Activated CD8-positive, alpha-beta memory T cell treated with anti-CD3 and anti-CD28 coated beads for 24 hours (primary cell): ENCODE measurements around the gene PIAS3.

ENCODE experiments used
- DNase-seq: peaks from one replicate; pipeline ENCODE4 v3.0.0-alpha.2; 2020

PIAS3 gene

DNA sequence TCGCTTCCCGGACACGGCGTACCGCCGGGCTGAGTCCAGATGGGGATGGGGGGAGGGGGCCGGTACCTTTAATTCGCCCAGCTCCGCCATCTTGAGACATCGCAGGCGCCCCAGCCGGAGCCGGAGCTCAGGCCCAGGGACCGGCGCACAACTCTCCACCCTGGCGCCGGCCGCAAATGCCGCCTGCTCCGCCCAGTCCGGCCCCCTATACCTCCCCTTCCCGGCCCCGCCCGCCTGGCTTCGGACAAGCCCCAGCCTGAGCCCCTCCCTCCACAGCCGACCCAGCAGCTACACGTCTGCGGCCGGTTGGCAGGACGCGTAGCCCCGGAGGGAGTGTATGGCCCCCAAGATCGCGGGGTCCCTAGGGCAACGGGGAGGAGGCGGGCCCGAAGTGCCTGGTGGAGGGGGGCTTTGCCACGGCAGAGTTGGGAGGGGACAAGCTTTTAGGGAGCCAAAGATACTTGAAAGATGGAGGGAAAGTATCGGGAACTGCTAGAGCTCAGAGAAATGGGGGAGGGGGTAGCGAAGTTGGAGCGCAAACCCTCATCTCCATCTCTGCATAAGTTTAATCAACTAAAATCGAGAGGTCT, at the start of gene PIAS3:
Gene PIAS3, minus strand, starts transcription at position 181 of the 590 bp plus-strand sequence. Its CDS starts 91 bp downstream, at position 90.
- peak; percentile 94 for DNase-seq

- no peak for DNase-seq
Measured at GRCh38 chr1:145908653-145909052, 49.8 kb upstream of the PIAS3 start.

DNA sequence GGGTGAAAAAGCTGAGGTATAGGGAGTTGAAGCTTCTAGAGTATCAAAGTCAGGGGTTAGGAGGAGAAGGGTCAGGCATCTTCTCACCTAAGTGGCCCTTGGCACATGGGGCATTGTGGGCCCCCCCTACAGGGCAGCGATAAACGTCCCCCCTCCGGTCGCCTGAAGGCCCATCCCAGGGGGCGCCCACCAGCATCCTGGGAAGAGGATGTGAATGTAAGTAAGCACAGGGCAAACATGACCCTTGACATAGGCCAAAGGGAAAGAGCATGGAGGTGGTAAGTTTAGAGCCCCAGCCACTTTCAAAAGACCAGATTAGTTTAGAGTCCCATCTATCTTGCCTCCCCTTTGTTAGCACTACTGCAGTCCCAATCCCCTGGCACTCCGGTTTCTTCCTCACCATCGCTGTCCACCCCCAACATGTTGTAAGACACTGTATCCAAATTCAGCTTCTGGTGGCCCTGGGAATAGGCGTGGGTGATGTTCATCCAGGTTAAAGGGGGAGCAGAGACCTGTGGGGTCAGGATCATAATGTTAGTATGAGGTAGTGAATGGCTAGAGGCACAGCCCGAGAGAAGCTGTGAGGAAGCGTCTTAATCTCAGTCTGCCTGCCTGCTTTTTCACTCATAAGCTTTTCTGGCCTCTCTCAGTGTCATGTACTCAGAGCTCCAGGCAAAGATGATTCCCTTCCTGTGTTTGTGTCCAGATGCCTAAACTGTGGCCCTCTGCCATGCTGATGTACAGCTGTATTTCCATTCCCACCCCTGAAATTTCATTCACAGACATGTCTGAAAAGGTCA, 48.3 kb upstream of the PIAS3 start:
- DNase-seq = no peak

DNA sequence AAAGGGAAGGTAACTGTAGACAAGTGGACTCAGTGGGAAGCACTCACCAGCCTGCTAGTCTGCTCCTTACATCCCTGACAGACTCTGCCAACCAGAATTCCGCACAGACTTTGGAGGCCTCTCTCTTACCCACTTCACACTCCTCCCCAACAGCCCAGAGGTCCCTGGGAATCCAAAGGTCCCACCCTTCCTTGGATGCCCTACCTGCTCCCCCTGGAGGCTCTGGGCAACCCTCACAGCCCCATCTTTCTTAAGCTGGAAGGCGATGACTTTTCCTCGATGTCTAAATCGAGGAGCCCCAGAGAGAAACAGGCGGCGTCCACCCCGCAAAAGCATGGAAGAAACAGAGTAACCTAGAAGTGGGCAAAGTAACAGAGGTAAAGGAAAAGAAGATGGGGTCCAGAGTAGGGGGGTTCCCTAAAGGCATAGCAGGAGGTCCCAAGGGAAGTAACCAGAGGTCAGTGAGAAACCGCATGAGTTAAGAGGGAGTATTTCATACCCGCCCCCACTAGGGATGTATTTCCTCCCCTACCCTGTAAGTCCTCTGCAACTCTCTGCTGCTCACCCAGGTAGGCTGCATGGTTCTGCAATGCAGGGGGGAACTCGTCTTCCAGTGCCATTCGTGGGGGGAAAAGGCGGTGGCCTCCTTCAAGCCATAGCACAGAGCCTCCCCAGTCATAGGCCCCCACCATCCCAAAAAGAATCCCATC, 42.6 kb upstream of the PIAS3 start:
- DNase-seq = no peak

DNA sequence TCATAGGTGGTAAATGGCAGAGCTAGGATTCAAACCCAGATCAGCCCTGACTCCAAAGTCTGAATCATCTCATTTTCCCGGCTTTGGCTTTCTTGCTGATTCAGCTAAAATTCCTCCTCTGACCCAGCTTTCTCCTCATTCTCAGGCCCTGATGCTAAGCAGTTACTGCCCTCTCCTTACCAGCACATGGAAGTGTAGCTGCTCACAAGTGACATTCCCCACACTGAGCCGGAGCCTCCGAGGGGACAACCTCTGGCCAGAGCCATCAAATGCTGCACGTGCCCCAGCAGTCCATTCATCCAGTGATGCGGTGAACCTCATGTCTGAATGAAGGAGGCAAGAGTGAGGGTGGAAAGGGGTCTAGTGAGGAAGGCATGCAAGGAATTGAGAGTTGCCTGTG, 39.9 kb upstream of the PIAS3 start:
- no peak for DNase-seq

- no peak for DNase-seq
Measured at GRCh38 chr1:145897969-145898368, 39.1 kb upstream of the PIAS3 start.

DNA sequence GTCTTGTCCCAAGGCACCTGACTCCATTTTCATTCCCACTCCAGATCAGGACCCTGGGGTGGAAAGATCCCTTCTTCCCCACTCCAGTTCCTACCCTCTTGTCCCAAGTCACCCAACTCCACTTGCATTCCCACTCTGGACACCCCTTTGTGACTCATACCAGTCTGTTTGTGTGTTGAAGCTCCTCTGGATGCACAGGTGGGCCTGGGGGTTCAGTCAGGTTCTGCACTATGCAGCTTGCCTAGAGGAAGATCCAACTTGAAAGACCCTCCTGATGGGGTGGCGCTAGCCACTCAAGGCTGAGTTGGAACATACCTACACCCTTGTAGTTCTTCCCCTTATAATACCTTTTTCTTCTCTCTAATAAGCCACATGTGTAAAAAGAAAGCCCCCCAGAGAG, 36.6 kb upstream of the PIAS3 start:
- no peak for DNase-seq

GRCh38 chr1:145893306-145894055, 34.6 kb upstream of the PIAS3 start:
- no peak for DNase-seq

DNA sequence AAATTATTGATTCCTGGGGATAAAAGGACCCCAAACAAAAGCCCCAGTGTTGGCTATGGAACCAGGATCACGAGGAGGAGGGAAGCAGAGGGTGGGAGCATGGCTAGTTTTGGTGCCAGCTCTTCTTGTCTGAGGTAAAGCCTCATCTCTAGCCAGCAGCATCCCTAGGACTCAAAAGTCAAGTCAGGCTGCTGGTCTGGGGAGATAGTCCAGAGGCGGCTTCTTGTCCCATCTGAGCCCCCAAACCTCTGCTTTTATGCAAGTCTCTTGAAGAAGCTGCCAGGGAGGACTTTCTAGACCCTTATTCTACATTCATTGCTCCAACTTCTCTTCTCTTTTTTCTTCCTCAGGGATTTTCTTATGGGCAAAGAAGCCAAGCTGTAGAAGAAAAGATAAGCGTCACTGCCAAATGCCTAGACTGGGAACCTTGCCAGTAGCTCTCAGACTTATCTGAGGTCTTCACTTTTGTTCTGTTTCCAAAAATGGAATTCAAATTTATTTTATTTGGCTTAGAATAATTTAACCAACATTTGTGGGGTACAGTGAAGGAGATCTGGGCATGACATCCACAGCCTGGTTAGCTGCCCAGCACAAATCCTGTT, 33.7 kb upstream of the PIAS3 start:
- no peak for DNase-seq

DNA sequence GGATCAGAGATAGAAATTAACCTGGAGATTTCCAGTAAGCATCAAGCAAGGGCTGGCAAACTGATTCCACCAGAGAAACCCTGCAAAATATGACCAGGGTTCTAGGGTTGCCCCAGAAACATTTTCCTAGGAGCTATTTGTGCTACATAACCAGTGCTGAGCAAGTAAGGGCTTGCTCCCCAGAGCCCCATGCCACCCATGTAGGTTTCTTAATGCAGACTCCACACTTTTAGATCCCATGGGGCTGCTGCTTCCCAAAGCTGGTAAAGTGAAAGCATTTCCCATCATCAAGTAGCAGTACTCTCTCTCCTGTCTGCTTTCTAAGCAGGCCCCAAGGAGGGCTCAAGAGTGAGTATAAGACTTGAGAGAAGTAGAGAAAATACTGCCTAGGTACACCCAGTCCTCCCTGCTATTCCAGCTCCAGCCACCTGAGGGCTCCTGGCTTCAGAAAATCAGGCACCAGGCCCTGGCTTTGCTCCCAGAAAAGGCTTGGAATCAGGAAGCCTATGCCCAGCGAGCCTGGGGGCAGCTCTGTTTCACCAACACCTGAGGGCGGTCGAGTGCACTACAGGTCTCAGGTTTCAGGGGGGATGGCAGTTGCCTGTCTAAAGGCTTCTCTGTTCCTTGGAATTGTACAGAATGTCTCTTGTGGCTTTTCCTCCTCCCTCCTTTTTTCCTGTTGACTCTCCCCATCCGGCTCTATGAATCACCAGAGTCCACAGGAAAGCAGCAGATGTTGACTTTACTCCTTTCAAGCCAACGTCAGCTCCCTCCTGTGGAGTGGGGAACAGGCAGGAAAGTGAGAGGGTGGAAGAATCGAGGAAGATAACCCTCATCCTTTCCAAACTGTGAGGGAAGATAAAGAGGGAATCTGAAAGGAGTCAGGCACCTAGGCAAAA, 33.0 kb upstream of the PIAS3 start:
- DNase-seq = peak; percentile 81

DNA sequence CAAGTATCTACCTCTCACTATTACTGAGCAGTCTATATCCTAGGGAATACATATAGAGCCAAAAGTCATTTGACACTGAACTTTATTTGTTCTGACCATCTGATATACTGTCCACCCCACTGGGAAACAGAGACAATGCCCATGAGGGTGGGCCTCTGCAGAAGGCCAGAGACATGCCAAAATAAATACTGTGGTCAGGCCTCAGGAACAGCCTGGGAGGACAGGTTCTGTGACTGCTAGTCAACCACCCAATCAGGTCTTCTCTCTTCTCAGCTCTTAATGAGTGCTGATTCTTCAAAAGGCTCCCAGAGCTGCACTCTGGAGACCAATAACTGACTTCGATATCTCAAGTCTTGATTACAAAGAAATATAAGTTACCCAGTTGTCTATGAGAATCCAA, 32.3 kb upstream of the PIAS3 start:
- no peak for DNase-seq

- no peak for DNase-seq
Measured at GRCh38 chr1:145889722-145890121, 30.8 kb upstream of the PIAS3 start.

DNA sequence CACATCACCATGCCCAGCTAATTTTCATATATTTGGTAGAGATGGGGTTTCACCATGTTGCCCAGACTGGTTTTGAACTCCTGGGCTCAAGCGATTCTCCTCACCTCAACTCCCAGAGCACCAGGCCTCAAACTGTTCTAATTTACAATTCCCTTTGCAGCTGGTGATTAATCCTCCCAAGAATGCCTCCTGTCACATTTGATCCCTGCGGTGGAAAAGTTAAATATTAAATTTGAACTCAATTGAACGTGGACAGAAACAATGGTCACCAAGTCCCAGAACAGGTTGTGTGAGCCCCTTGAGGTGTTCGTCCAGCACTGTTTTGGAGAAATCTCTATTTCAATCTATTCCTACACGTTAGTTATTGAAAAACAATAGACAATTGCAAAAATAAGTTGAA, 28.8 kb upstream of the PIAS3 start:
- no peak for DNase-seq

- DNase-seq = no peak
Measured at GRCh38 chr1:145886816-145887215, 27.9 kb upstream of the PIAS3 start.

DNA sequence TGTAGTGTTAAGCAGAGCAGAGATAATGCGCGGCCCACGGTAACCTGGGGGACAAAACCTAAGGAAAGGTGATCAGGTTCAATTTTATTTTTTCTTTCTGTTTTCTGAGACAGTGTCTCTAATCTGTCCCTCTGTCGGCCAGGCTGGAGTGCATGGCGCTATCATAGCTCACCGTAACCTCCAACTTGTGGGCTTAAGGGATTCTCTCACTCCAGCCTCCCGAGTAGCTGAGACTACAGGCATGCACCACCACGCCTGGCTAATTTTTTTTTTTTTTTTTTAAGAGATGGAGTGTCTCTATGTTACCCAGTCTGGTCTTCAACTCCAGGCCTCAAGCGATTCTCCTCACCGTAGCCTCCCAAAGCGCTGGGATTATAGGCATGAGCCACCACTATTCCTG, 27.5 kb upstream of the PIAS3 start:
- no peak for DNase-seq

DNA sequence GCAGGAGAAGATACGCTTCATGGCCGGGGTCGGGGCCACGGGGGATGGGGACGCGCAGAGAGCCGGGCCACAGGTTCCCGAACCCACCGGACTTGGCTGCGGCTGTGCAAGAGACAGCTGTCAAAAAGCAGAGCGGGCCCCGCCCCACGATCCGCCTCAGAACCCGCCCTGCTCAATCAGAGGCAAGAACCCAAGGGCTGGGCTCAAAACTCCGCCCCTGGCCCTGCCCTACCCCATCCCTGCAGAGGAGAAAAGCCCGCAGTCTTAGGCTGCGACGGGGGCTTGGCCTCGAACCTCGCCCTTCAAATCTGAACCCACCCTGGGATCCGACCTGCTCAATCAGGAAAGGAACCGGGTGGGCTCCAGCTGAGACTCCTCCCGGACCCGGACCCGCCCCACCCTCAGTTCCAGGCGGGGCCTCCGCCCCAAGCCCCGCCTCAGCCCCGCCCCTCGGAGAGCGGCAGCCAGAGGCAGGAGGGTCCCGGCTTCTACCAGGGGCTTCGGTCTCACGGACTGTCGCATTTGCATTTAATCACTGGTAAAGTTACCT, 26.9 kb upstream of the PIAS3 start, which contains the start of gene ANKRD35:
Gene ANKRD35, minus strand, starts transcription at position 129 of the 550 bp plus-strand sequence. Its CDS starts 108 bp downstream, at position 21.
- peak; percentile 95 for DNase-seq

GRCh38 chr1:145884675-145885074, 25.8 kb upstream of the PIAS3 start:
- no peak for DNase-seq

- no peak for DNase-seq
Measured at GRCh38 chr1:145879775-145880174, 20.9 kb upstream of the PIAS3 start.

DNA sequence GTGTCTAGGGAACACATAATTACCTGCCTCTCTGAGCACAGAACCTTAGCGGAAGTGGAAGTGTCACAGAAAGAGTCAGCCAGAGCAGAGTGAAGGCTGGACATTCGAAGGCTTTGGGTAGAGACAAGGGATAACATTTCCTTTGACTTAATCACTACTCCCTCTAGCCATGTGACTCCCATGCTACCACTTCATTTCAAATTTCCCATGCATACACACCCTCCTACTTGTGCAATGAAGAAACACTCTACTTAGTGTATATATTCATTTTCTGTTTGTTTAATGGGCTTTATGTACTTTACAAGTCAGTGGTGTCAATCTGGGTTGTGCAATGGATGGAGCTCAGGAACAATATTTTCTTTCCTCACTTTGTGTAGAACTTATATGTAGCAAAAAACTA, 19.8 kb upstream of the PIAS3 start:
- DNase-seq = no peak

DNA sequence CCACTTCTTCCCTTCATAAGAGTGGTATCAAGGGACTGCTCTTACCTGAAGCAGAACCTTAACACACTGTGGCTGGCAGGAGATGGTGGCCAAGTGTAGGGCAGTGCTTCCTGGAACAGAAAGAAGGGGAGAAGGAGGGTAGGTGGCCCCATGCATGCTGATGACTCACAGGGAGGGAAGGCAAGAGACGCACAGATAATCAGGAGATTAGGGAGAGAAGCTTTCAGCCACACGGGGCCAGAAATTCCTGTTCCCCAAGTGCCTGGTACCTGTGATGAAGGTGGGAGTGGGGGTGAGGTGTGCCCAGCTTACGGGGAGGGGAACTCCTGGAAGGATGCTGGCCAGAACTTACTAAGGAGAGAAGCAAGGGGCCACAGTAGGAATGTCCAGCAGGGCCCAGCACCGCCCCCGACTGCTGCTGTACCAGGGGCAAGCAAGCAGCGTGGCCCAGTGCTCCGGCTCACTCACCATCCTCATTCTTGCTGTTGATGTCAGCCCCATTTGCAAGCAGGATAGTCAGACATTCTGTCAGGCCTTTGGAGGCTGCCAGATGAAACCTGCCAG, 19.1 kb upstream of the PIAS3 start:
- DNase-seq = no peak

- DNase-seq = no peak
Measured at GRCh38 chr1:145874646-145875045, 15.8 kb upstream of the PIAS3 start.
